Dedifferentiated amniotic fluid mesenchymal stem cell (primary cell): ENCODE results near the gene PGA5.

ENCODE experiments used
- DNase-seq: peaks from one replicate; pipeline ENCODE4 v3.0.0-alpha.2; 2016; ENCODE audit errors: extremely low spot score

The PGA5 gene

GRCh38 chr11:61294717-61295595 lies 54.0 kb downstream of the PGA5 start, which contains the start of gene VWCE:
TSS of gene VWCE (minus strand) at chr11:61295316. CDS start at chr11:61295037, 279 bp downstream.
- DNase-seq: peak; percentile 23

- DNase-seq: no peak
Observed at GRCh38 chr11:61295596-61295926, 54.6 kb downstream of the PGA5 start.

- peak; percentile 20 for DNase-seq
Observed at GRCh38 chr11:61297341-61297740, 56.4 kb downstream of the PGA5 start.

GRCh38 chr11:61297746-61298145 lies 56.8 kb downstream of the PGA5 start:
- DNase-seq: peak; percentile 82

- DNase-seq: no peak
Observed at GRCh38 chr11:61298663-61299244, 57.8 kb downstream of the PGA5 start.
